Ishikawa (cell line): ENCODE results near the gene LEO1.

Experiments
- CEBPB ChIP-seq: IDR thresholded peaks from 2 replicates; pipeline ENCODE4 v1.6.1; 2012
- CREB1 ChIP-seq: IDR thresholded peaks from 2 replicates; pipeline ENCODE4 v1.6.1; 2012; ENCODE audit warnings: low read depth
- EGR1 ChIP-seq: IDR thresholded peaks from 2 replicates; pipeline ENCODE4 v1.6.1; 2012
- EP300 ChIP-seq: IDR thresholded peaks from 2 replicates; pipeline ENCODE4 v1.6.1; 2012; ENCODE audit warnings: borderline replicate concordance
- FOXM1 ChIP-seq: IDR thresholded peaks from 2 replicates; pipeline ENCODE4 v1.6.1; 2012; ENCODE audit warnings: low read depth, borderline replicate concordance
- MAX ChIP-seq: IDR thresholded peaks from 2 replicates; pipeline ENCODE4 v1.6.1; 2012
- NFIC ChIP-seq: IDR thresholded peaks from 2 replicates; pipeline ENCODE4 v1.6.1; 2012
- RAD21 ChIP-seq: IDR thresholded peaks from 2 replicates; pipeline ENCODE4 v1.6.1; 2012; ENCODE audit warnings: low read depth
- REST ChIP-seq: IDR thresholded peaks from 2 replicates; pipeline ENCODE4 v1.6.1; 2012; ENCODE audit warnings: low read depth, mild to moderate bottlenecking
- TAF1 ChIP-seq: IDR thresholded peaks from 2 replicates; pipeline ENCODE4 v1.6.1; 2012; ENCODE audit warnings: low read depth, mild to moderate bottlenecking
- TCF12 ChIP-seq: IDR thresholded peaks from 2 replicates; pipeline ENCODE4 v1.6.1; 2012; ENCODE audit warnings: low read depth
- TEAD4 ChIP-seq: IDR thresholded peaks from 2 replicates; pipeline ENCODE4 v1.6.1; 2012
- USF1 ChIP-seq: IDR thresholded peaks from 2 replicates; pipeline ENCODE4 v1.6.1; 2012
- YY1 ChIP-seq: IDR thresholded peaks from 2 replicates; pipeline ENCODE4 v1.6.1; 2012; ENCODE audit warnings: low read depth
- ZBTB7A ChIP-seq: IDR thresholded peaks from 2 replicates; pipeline ENCODE4 v1.6.1; 2012; ENCODE audit warnings: low read depth

The LEO1 gene

GRCh38 chr15:51982013-51982769 is 10.6 kb upstream of the LEO1 start:
- TF ChIP-seq ZBTB7A (no peak), EGR1 (no peak), RAD21 (peak; percentile 79)

GRCh38 chr15:51973775-51974174 is 2.2 kb upstream of the LEO1 start:
- TF ChIP-seq CREB1 = no peak
- TF ChIP-seq NFIC = no peak
- no peak for TF ChIP-seq TEAD4
- TF ChIP-seq EGR1 = no peak
- TF ChIP-seq ZBTB7A = no peak
- no peak for TF ChIP-seq EP300
- no peak for TF ChIP-seq TAF1
- TF ChIP-seq TCF12 = no peak
- no peak for TF ChIP-seq RAD21
- TF ChIP-seq MAX = no peak
- TF ChIP-seq CEBPB = no peak
- no peak for TF ChIP-seq USF1
- no peak for TF ChIP-seq REST
- no peak for TF ChIP-seq FOXM1

- TF ChIP-seq FOXM1 = no peak
- no peak for TF ChIP-seq EP300
- no peak for TF ChIP-seq MAX
- TF ChIP-seq ZBTB7A = no peak
- TF ChIP-seq NFIC = no peak
- TF ChIP-seq EGR1 = no peak
- TF ChIP-seq YY1 = no peak
- no peak for TF ChIP-seq RAD21
- no peak for TF ChIP-seq REST
Observed at GRCh38 chr15:51973220-51973619, 1.6 kb upstream of the LEO1 start.

GRCh38 chr15:51971032-51971374 is 575 bp downstream of the LEO1 start:
- TF ChIP-seq YY1 = no peak

- no peak for TF ChIP-seq ZBTB7A
- no peak for TF ChIP-seq MAX
- no peak for TF ChIP-seq EP300
- TF ChIP-seq EGR1 = no peak
- no peak for TF ChIP-seq TAF1
- TF ChIP-seq RAD21 = no peak
- no peak for TF ChIP-seq REST
- TF ChIP-seq TEAD4 = no peak
- TF ChIP-seq TCF12 = no peak
- no peak for TF ChIP-seq YY1
- TF ChIP-seq USF1 = no peak
- no peak for TF ChIP-seq NFIC
- no peak for TF ChIP-seq CREB1
- no peak for TF ChIP-seq CEBPB
- no peak for TF ChIP-seq FOXM1
Observed at GRCh38 chr15:51970132-51970817, 1.3 kb downstream of the LEO1 start.
